Skeletal muscle tissue (tissue), 4 donors: Measurements from ENCODE around the gene MARCHF10. TPM values are rescaled to one million over a fixed set of nuclear protein-coding genes. Genes with fewer than 3 reads are reported as not detected.

Experiments
- H3K27ac ChIP-seq: one replicate; pipeline ENCODE4 v1.7.0; 2013; ENCODE audit warnings: mild to moderate bottlenecking, low read depth, low read length, inconsistent platforms
- H3K27me3 ChIP-seq, 3 donors: one replicate each; pipeline ENCODE4 v1.7.0; 2013; ENCODE audit warnings: low read length in 3 of 3; ENCODE audit not compliant: control insufficient read depth in 3 of 3, insufficient read depth in 3 of 3
- H3K36me3 ChIP-seq, 3 donors: one replicate each; pipeline ENCODE4 v1.7.0; 2013; ENCODE audit warnings: low read length in 3 of 3; ENCODE audit not compliant: control insufficient read depth in 3 of 3, insufficient read depth in 3 of 3
- H3K4me1 ChIP-seq, 3 donors: one replicate each; pipeline ENCODE4 v1.7.0; 2013; ENCODE audit warnings: low read length in 3 of 3, mild to moderate bottlenecking in 3 of 3; ENCODE audit not compliant: control insufficient read depth in 3 of 3, insufficient read depth in 3 of 3
- H3K4me3 ChIP-seq, 3 donors: one replicate each; pipeline ENCODE4 v1.7.0; 2013; ENCODE audit warnings: low read length in 3 of 3
- H3K9ac ChIP-seq, 3 donors: one replicate each; pipeline ENCODE4 v1.7.0; 2013; ENCODE audit warnings: low read length in 3 of 3, mild to moderate bottlenecking in 3 of 3, moderate library complexity in 2 of 3, low read depth in 1 of 3
- H3K9me3 ChIP-seq, 3 donors: one replicate each; pipeline ENCODE4 v1.7.0; 2013; ENCODE audit warnings: low read length in 3 of 3; ENCODE audit not compliant: control insufficient read depth in 3 of 3
- total RNA-seq: library from RNA; depleted of rRNA; stranded (reverse); fragments of >200 nt; gene quantifications from one replicate; pipeline ENCODE4 v1.2.3, GENCODE V29; 2014
- donor health status: Osteomylitis.

The MARCHF10 gene
- total RNA-seq, 1 donor from 2014 or later: not detected

- Histone ChIP-seq H3K9me3 (no peaks in the 10 kb centered on the region), H3K4me1 (peaks cover 2 to 5% (median 3%) of the 10 kb centered on the region in 3 donors), H3K4me3 (no peak overlapping the region), H3K27me3 (peaks cover 0 to 6% (median 0%) of the 10 kb centered on the region in 3 donors), H3K27ac (no peak overlapping the region), H3K9ac (no peak overlapping the region), H3K36me3 (peaks cover 0 to 1% (median 0%) of the 10 kb centered on the region in 3 donors)
These were observed 132.4 kb downstream of the MARCHF10 start for GRCh38 chr17:62675701-62676100.

- Histone ChIP-seq H3K4me1 (peaks cover 2 to 5% (median 3%) of the 10 kb centered on the region in 3 donors), H3K27ac (no peak overlapping the region), H3K9ac (no peak overlapping the region), H3K4me3 (no peak overlapping the region), H3K27me3 (peaks cover 0 to 6% (median 0%) of the 10 kb centered on the region in 3 donors), H3K9me3 (no peaks in the 10 kb centered on the region), H3K36me3 (peaks cover 0 to 1% (median 0%) of the 10 kb centered on the region in 3 donors)
These were observed 132.9 kb downstream of the MARCHF10 start for GRCh38 chr17:62675260-62675659.

DNA sequence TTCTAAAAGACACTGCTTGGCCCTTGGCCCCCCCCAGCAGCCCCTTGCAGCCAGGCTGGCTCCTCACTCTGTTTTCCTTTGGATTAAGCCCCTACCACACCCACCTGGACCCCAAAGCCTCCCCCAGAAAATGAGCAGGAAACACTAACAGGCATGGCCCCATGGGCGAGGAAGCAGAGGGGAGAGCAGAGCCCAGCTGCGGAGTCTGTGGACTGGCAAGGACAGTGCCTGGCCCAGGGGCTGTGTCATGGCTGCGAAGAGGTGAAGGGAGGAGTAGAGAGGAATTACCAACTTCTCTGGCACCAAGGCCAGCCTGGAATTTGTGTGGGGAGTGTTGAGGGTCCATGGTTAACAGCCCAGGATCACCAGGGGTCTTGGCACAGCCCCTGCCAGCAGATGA, 133.3 kb downstream of the MARCHF10 start:
- Histone ChIP-seq H3K36me3 (peaks cover 0 to 1% (median 0%) of the 10 kb centered on the region in 3 donors), H3K4me3 (no peak overlapping the region), H3K4me1 (peaks cover 2 to 5% (median 3%) of the 10 kb centered on the region in 3 donors), H3K27ac (no peak overlapping the region), H3K27me3 (peaks cover 0 to 6% (median 0%) of the 10 kb centered on the region in 3 donors), H3K9ac (no peak overlapping the region), H3K9me3 (no peaks in the 10 kb centered on the region)

GRCh38 chr17:62674363-62674739, 133.8 kb downstream of the MARCHF10 start:
- H3K27me3 ChIP-seq: peaks cover 0 to 6% (median 0%) of the 10 kb centered on the region in 3 donors
- peaks cover 0 to 1% (median 0%) of the 10 kb centered on the region in 3 donors for H3K36me3 ChIP-seq
- no peaks in the 10 kb centered on the region for H3K9me3 ChIP-seq
- peaks cover 2 to 5% (median 3%) of the 10 kb centered on the region in 3 donors for H3K4me1 ChIP-seq
- no peak overlapping the region for H3K27ac ChIP-seq
- no peak overlapping the region for H3K9ac ChIP-seq
- H3K4me3 ChIP-seq: no peak overlapping the region

DNA sequence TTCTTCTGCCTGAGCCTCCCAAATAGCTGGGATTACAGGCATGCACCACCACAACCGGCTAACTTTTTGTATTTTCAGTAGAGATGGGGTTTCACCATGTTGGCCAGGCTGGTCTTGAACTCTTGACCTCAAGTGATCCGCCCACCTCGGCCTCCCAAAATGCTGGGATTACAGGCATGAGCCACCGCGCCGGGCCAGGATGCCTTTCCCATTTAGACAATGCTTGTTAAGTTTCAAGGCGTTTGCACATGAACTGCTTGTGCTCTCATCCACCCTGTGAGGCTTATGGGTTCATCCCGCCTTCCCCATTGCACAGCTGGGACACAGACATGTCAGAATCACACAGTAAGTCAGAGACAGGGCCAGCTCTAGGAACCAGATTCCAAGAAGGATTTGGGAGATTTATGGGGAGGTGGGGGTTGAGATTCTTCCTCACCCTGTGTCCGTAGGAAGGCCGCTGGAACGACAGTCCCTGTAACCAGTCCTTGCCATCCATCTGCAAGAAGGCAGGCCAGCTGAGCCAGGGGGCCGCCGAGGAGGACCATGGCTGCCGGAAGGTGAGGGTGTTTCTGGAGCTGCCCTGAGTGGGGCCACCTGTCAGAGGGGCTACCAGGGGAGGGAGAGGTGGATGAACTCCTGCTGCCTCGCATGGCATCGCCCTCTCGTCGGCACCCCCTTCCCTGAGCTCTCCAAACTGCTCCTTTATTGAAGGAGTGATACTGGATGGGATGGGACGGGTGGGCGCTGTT, 134.3 kb downstream of the MARCHF10 start:
- Histone ChIP-seq H3K4me1 (peaks cover 2 to 5% (median 3%) of the 10 kb centered on the region in 3 donors), H3K9me3 (no peaks in the 10 kb centered on the region), H3K36me3 (peaks cover 0 to 1% (median 0%) of the 10 kb centered on the region in 3 donors), H3K27ac (no peak overlapping the region), H3K9ac (no peak overlapping the region), H3K27me3 (peaks cover 0 to 6% (median 0%) of the 10 kb centered on the region in 3 donors), H3K4me3 (no peak overlapping the region)

GRCh38 chr17:62672957-62673356, 135.2 kb downstream of the MARCHF10 start:
- Histone ChIP-seq H3K9me3 (no peaks in the 10 kb centered on the region), H3K27me3 (peaks cover 0 to 6% (median 0%) of the 10 kb centered on the region in 3 donors), H3K36me3 (peaks cover 0 to 1% (median 0%) of the 10 kb centered on the region in 3 donors), H3K4me3 (no peak overlapping the region), H3K27ac (no peak overlapping the region), H3K9ac (no peak overlapping the region), H3K4me1 (peaks cover 2 to 5% (median 3%) of the 10 kb centered on the region in 3 donors)

DNA sequence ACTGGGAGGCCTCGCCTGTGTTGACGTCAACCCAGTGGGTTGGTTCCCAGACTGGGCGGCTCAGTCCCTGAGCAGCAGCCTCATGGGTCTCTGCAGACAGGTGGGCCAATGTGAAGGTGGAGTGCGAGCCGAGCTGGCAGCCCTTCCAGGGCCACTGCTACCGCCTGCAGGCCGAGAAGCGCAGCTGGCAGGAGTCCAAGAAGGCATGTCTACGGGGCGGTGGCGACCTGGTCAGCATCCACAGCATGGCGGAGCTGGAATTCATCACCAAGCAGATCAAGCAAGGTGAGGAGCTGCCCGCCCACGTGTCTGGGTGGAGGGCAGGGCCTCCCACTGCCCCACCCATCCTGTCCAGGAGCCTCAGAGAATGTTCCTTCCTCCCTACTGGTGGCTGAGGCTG, 136.6 kb downstream of the MARCHF10 start:
- H3K27ac ChIP-seq: no peak overlapping the region
- no peak overlapping the region for H3K4me3 ChIP-seq
- peaks cover 0 to 1% (median 0%) of the 10 kb centered on the region in 3 donors for H3K36me3 ChIP-seq
- H3K4me1 ChIP-seq: peaks cover 2 to 5% (median 3%) of the 10 kb centered on the region in 3 donors
- no peaks in the 10 kb centered on the region for H3K9me3 ChIP-seq
- H3K9ac ChIP-seq: no peak overlapping the region
- peaks cover 0 to 6% (median 0%) of the 10 kb centered on the region in 3 donors for H3K27me3 ChIP-seq

- Histone ChIP-seq H3K4me3 (no peak overlapping the region), H3K4me1 (peaks cover 2 to 3% (median 2%) of the 10 kb centered on the region in 3 donors), H3K27ac (no peak overlapping the region), H3K9ac (no peak overlapping the region), H3K27me3 (peaks cover 0 to 2% (median 0%) of the 10 kb centered on the region in 3 donors), H3K9me3 (no peaks in the 10 kb centered on the region), H3K36me3 (peaks cover 0 to 2% (median 0%) of the 10 kb centered on the region in 3 donors)
These were observed 137.8 kb downstream of the MARCHF10 start for GRCh38 chr17:62670202-62670821.

GRCh38 chr17:62668091-62668804, 139.9 kb downstream of the MARCHF10 start:
- no peak overlapping the region for H3K27ac ChIP-seq

More at GRCh38 chr17:62668091-62668804, 139.9 kb downstream of the MARCHF10 start:
- Histone ChIP-seq H3K4me3 (no peak overlapping the region), H3K27me3 (no peaks in the 10 kb centered on the region), H3K36me3 (peaks cover 0 to 2% (median 0%) of the 10 kb centered on the region in 3 donors), H3K9me3 (no peaks in the 10 kb centered on the region), H3K4me1 (peaks cover 0 to 2% (median 0%) of the 10 kb centered on the region in 3 donors), H3K9ac (no peak overlapping the region)
